ENCODE results near the gene EFCAB12. TPM values are rescaled to one million over a fixed set of nuclear protein-coding genes. Genes with fewer than 3 reads are reported as not detected.

The EFCAB12 gene
- total and polyA plus RNA-seq, 2 of the 13 experiments (the other 11 are each of a cell fraction or from before 2014, with no cell fraction given) = 0.31 to 2.4 TPM

DNA sequence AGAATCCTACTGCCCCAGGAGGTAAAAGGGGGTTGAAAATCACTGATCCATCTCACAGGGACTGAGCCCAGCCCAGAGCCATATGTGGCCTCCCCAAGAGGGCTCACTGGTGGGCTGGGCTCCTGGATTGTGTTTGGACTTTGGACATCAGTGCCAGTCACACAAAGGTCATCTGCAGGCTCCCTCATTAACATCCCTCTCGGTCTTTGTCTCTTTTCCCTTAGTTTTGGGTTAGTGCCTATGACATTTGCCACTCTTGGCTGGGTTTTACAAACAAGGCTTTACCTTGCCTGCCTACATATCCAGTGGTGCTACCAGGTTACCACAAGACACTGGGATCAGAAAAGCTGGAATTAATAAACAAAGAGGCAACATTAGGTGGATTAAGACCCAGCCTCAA is 39.5 kb upstream of the EFCAB12 start (continued):
- TF ChIP-seq HNF4G (IDR thresholded peaks at IDR 0.05; ENCODE audit: borderline replicate concordance, low read depth, low read length) (peak; percentile 82), HNF4G (CRISPR knock-in tag; IDR thresholded peaks at IDR 0.05; ENCODE audit: borderline replicate concordance, low read depth) (no peak), MEIS1 (CRISPR knock-in tag; IDR thresholded peaks at IDR 0.05; ENCODE audit: borderline replicate concordance) (no peak), ZNF776 (CRISPR knock-in tag; IDR thresholded peaks at IDR 0.05) (no peak), ZNF12 (CRISPR knock-in tag; IDR thresholded peaks at IDR 0.05) (no peak), CBX1 (IDR thresholded peaks at IDR 0.05; ENCODE audit: low read depth) (no peak), TOE1 (CRISPR knock-in tag; IDR thresholded peaks at IDR 0.05) (no peak), STAG1 (CRISPR knock-in tag; IDR thresholded peaks at IDR 0.05) (0 out of 2 replicates have a peak, but pooled peaks have one; percentile 4), ZNF605 (CRISPR knock-in tag; IDR thresholded peaks at IDR 0.05) (no peak), ZNF670 (CRISPR knock-in tag; IDR thresholded peaks at IDR 0.05; ENCODE audit: borderline replicate concordance) (no peak), HNF4A (CRISPR knock-in tag; IDR thresholded peaks at IDR 0.05) (peak; percentile 86), SNAI1 (CRISPR knock-in tag; IDR thresholded peaks at IDR 0.05; ENCODE audit: borderline replicate concordance) (no peak), ZNF644 (CRISPR knock-in tag; IDR thresholded peaks at IDR 0.05; ENCODE audit: low read depth) (peak; percentile 62; the same call in 1 of the 2 replicates), ZNF451 (CRISPR knock-in tag; IDR thresholded peaks at IDR 0.05) (no peak), RARA (CRISPR knock-in tag; IDR thresholded peaks at IDR 0.05) (peak; percentile 83), ZSCAN22 (CRISPR knock-in tag; IDR thresholded peaks at IDR 0.05) (no peak), MED8 (CRISPR knock-in tag; IDR thresholded peaks at IDR 0.05; ENCODE audit: insufficient replicate concordance) (no peak), RXRB (CRISPR knock-in tag; IDR thresholded peaks at IDR 0.05; ENCODE audit: borderline replicate concordance) (peak; percentile 60), GABPA (IDR thresholded peaks at IDR 0.05; ENCODE audit: low read depth, low read length) (no peak), GABPA (CRISPR knock-in tag; IDR thresholded peaks at IDR 0.05; ENCODE audit: low read depth) (no peak), EEA1 (CRISPR knock-in tag; IDR thresholded peaks at IDR 0.05; ENCODE audit: borderline replicate concordance) (no peak)
- TF ChIP-seq, protein P1, sequence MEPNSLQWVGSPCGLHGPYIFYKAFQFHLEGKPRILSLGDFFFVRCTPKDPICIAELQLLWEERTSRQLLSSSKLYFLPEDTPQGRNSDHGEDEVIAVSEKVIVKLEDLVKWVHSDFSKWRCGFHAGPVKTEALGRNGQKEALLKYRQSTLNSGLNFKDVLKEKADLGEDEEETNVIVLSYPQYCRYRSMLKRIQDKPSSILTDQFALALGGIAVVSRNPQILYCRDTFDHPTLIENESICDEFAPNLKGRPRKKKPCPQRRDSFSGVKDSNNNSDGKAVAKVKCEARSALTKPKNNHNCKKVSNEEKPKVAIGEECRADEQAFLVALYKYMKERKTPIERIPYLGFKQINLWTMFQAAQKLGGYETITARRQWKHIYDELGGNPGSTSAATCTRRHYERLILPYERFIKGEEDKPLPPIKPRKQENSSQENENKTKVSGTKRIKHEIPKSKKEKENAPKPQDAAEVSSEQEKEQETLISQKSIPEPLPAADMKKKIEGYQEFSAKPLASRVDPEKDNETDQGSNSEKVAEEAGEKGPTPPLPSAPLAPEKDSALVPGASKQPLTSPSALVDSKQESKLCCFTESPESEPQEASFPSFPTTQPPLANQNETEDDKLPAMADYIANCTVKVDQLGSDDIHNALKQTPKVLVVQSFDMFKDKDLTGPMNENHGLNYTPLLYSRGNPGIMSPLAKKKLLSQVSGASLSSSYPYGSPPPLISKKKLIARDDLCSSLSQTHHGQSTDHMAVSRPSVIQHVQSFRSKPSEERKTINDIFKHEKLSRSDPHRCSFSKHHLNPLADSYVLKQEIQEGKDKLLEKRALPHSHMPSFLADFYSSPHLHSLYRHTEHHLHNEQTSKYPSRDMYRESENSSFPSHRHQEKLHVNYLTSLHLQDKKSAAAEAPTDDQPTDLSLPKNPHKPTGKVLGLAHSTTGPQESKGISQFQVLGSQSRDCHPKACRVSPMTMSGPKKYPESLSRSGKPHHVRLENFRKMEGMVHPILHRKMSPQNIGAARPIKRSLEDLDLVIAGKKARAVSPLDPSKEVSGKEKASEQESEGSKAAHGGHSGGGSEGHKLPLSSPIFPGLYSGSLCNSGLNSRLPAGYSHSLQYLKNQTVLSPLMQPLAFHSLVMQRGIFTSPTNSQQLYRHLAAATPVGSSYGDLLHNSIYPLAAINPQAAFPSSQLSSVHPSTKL (CRISPR knock-in tag; IDR thresholded peaks at IDR 0.05) = 0 out of 2 replicates have a peak, but pooled peaks have one; percentile 25
- TF ChIP-seq, protein P2, sequence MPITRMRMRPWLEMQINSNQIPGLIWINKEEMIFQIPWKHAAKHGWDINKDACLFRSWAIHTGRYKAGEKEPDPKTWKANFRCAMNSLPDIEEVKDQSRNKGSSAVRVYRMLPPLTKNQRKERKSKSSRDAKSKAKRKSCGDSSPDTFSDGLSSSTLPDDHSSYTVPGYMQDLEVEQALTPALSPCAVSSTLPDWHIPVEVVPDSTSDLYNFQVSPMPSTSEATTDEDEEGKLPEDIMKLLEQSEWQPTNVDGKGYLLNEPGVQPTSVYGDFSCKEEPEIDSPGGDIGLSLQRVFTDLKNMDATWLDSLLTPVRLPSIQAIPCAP (CRISPR knock-in tag; IDR thresholded peaks at IDR 0.05; ENCODE audit: low read depth) = no peak
- TF ChIP-seq, protein P3, sequence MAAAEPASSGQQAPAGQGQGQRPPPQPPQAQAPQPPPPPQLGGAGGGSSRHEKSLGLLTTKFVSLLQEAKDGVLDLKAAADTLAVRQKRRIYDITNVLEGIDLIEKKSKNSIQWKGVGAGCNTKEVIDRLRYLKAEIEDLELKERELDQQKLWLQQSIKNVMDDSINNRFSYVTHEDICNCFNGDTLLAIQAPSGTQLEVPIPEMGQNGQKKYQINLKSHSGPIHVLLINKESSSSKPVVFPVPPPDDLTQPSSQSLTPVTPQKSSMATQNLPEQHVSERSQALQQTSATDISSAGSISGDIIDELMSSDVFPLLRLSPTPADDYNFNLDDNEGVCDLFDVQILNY (CRISPR knock-in tag; conservative IDR thresholded peaks at IDR 0.05) = no peak
- TF ChIP-seq, protein P4, sequence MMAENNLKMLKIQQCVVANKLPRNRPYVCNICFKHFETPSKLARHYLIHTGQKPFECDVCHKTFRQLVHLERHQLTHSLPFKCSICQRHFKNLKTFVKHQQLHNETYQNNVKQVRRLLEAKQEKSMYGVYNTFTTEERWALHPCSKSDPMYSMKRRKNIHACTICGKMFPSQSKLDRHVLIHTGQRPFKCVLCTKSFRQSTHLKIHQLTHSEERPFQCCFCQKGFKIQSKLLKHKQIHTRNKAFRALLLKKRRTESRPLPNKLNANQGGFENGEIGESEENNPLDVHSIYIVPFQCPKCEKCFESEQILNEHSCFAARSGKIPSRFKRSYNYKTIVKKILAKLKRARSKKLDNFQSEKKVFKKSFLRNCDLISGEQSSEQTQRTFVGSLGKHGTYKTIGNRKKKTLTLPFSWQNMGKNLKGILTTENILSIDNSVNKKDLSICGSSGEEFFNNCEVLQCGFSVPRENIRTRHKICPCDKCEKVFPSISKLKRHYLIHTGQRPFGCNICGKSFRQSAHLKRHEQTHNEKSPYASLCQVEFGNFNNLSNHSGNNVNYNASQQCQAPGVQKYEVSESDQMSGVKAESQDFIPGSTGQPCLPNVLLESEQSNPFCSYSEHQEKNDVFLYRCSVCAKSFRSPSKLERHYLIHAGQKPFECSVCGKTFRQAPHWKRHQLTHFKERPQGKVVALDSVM (CRISPR knock-in tag; IDR thresholded peaks at IDR 0.05) = no peak

All from HepG2 (cell line).